GM19025 (cell line): ENCODE measurements around the gene INPP5J.
A peak's percentile ranks its signal among the peaks of the same experiment; 100 is the strongest.
"Not testable (repeated sequence)": the region's sequence is repeated elsewhere in the genome, so short reads cannot be mapped to it uniquely, and the experiment has no call there.

ENCODE experiments used
- ATAC-seq: cut with Tn5 transposase; IDR thresholded peaks from one replicate; pipeline ENCODE4 v1.9.1; 2021; ENCODE audit warnings: mild to moderate bottlenecking, low read depth, moderate library complexity; ENCODE audit not compliant: unreplicated experiment

The INPP5J gene

DNA sequence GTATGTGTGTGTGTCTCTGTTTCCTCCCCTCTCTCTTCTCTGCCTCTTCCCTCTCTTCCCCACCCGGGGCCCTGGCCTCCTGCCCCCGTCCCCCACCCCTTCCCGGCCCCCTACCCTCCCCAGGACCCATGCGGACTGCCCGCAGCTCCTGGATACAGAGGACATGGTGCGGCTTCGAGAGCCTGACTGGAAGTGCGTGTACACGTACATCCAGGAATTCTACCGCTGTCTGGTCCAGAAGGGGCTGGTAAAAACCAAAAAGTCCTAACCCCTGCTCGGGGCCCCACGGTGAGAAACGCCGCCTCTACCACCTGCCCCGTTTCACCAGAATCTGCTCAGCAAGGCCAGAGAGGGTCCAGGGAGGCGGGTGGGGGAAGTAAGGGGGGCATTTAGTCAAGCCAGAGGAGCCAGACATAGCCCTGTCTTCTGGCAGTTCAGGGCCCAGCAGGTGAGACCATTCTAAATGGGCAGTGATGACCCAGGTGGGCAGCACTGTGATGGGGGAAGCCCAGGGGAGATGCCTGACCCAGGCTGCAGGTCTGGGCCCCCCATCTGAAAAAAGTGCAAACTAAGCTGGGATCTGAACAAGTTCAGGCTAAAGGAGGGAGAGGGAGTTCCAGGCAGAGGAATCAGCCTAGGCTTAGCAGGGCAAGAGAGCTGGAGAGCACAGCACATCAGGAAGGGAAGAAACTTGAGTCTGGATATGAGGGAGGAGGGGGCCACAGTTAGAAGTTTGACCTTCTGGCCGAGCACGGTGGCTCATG lies 21.8 kb upstream of the INPP5J start:
- no peak for ATAC-seq

GRCh38 chr22:31102441-31103081 lies 20.2 kb upstream of the INPP5J start:
- ATAC-seq: no peak

- no peak for ATAC-seq
Measured at GRCh38 chr22:31103111-31103510, 19.7 kb upstream of the INPP5J start.

- ATAC-seq: no peak
Measured at GRCh38 chr22:31103899-31104694, 18.7 kb upstream of the INPP5J start.

DNA sequence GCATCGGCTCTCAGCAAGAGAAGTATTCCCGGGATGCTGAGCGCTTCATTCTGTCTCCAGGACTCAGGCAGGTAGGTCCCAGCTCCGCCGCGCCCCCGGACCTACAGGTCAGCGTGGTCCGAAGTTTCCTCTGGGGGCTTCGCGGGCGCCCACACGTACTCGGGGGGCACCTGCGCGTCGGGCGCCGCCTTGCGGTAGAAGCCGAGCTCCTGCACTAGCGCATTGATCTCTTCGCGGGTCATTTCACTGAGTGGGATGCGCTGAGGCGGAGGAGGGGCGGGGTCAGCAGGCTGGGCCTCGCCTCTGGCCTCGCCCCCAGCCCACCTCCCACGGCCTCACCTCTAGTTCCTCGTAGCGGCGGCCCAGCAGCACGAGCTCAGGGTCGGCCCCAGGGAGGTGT lies 17.9 kb upstream of the INPP5J start:
- ATAC-seq: no peak

DNA sequence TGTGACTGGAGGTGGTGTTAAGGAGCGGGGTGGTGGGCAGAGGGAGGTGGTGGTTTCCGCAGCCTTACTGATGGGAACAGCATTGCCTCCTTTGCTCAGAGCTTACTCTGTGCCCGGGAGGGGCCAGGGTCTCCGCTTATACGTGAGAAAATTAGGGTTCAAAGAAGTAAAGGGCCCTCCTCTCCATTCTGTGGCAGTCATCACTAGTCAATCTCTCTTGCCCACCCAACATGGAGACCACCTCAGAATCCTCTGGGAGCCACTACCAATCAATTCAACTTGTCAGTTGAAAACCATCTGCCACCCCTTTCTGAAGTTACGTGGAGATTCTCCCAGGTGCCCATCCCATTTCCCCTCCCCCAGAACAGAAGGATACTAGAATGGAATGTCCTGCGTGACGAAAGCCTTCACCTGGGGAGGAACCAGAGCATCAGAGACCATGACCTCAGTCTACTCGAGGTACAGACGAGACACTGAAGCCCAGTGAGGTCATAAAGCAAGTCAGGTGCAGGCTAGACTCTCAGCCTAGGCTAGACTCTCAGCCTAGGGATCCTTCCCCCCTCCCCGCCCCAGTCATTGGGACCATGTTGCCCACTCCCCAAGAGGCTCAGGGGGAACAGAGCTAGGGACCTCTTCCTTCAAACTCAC lies 17.4 kb upstream of the INPP5J start:
- no peak for ATAC-seq

DNA sequence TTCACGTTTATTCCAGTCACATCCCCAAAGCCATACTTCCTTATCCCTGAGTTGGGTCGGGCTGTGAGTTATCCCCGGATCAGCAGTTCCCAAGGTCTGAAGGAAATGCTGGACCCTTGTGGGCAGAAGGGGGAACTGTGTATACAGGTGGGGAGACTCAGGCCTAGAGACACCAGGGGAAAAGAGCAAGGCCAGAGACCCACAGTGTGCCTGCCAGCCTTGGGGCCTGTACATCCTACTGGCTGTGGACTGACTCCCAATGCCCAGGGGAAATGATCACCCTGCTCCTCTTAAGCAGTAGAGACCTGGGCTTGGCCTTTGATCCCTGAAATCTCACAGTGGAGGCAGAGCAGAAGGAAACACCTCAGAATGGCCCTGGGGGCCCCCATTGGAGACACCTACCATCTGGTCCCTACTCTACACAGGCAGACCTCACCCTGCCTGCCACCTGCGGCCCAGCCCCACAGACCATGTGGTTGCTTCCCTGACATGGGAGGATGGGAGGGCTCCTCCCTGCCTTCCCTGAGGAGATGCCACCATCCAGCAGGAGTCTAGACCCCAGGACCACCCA lies 16.7 kb upstream of the INPP5J start:
- no peak for ATAC-seq

GRCh38 chr22:31106731-31107177 lies 16.0 kb upstream of the INPP5J start:
- ATAC-seq: no peak

- ATAC-seq: peak; percentile 87
Measured at GRCh38 chr22:31107178-31107893, 15.4 kb upstream of the INPP5J start, which contains the start of gene SELENOM. TSS of gene SELENOM (minus strand) at chr22:31107568. CDS start at chr22:31107505, 63 bp downstream.

- peak; percentile 7 for ATAC-seq
Measured at GRCh38 chr22:31107894-31108218, 14.9 kb upstream of the INPP5J start.

DNA sequence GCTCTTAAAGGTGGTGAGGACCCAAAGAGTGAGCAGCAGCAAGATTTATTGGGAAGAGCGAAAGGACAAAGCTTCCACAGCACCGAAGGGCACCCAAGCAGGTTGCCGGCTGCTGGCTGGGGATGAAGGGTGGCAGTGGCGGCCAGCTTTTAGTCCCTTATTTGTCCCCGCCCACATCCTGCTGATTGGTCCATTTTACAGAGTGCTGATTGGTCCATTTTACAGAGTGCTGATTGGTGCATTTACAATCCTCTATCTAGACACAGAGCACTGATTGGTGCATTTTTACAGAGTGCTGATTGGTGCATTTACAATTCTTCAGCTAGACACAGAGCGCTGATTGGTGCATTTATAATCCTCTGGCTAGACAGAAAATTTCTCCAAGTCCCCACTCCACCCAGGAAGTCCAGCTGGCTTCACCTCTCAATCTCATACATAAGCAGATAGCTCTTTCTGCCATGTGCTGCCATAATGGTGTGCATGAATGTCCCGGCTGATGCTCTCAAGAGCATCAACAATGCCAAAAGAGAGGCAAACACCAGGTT lies 10.1 kb upstream of the INPP5J start:
- not testable (repeated sequence) for ATAC-seq

GRCh38 chr22:31118046-31118820 lies 4.5 kb upstream of the INPP5J start:
- ATAC-seq: no peak

- ATAC-seq: no peak
Measured at GRCh38 chr22:31119026-31119717, 3.6 kb upstream of the INPP5J start.

DNA sequence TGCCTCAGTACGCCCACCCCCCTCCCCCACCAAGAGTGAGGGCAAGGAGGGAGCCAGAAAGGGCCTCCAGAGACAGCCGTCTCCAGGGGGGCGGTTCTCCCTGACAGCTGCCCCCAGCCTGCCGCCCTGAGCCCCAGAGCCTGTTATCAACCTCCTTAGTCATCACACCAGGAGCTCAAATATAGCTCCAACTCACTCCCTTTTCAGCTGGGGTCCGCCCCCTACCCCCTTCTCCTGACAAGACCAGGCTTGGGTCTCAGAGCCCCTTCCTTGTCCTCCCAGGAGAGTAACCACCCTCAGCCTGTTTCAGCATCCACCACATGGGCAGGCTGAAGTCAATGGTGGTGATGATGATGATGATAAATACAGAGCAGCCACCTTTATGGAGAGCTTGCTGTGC lies 2.5 kb upstream of the INPP5J start:
- ATAC-seq: no peak

DNA sequence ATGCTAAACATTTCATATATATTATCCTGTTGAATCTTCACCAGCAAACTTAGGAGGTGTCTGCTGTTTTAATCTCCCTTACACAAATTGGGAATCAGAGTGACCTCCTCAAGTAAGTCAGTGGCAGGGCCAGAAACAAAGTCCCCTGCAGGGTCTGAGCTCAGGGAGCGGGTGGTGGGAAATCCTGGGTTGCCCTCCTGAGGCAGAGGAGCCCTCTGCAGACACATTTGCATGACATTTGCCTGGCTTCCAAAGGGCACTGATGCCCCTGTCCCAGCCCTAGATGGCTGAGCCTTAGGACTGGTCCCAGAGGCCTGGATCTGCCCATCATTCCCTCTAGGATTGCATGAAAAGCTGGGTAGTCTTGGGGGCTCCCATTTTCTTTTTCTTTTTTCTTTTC lies 2.1 kb upstream of the INPP5J start:
- no peak for ATAC-seq

- ATAC-seq: no peak
Measured at GRCh38 chr22:31121403-31121802, 1.4 kb upstream of the INPP5J start.

- no peak for ATAC-seq
Measured at GRCh38 chr22:31122196-31122531, 602 bp upstream of the INPP5J start.

DNA sequence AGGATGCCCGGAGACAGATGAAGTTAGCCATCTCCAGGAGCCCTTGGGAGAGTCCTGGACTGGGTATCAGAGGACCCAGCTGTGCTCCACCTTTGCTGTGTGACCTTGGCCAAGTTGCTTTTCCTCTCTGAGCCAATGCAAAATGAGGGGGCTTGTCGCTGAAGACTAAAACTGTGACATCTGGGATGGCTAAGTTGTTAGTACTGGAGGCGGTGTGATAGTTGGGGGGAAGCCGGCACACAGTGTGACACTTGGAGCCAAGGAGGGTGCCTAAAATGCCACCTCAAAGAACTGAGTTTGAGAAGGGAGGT lies 481 bp downstream of the INPP5J start:
- no peak for ATAC-seq

GRCh38 chr22:31124290-31124689 lies 1.5 kb downstream of the INPP5J start:
- ATAC-seq: no peak
